GM18517 (cell line): ENCODE data around the gene BOC.

ENCODE experiments used
- ATAC-seq: cut with Tn5 transposase; IDR thresholded peaks from one replicate; pipeline ENCODE4 v1.9.1; 2021; ENCODE audit warnings: mild to moderate bottlenecking, moderate library complexity; ENCODE audit not compliant: unreplicated experiment

The BOC gene

DNA sequence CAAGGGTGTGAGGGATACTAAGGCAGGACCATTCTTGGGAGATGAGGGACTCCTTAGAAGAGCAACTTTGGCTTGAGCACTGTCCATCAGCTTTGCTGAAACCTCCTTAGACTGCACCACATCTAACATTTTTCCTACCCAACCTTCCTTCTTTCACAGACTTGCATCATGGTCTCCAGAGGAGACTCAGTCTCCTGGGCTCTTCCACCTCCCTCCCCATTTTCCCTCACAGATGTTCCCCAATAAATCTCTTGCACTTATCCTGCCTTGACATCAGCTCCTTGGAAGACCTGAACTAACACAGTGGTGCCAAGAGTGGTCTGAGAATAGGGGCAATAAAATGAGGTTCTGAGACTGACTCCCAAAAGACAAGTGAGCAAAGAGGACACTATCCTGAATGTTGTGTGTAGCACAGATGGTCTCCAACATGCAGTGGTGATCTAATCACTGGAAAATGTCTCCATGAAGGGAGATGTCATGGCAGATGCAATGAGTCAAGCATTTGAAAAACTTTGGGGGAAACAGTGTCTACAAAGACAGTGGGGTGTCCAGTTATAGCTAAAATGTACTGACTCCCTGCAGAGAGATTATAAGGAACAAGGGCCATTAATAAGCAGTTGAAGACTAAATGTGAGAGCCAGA lies 26.0 kb upstream of the BOC start:
- no peak for ATAC-seq

DNA sequence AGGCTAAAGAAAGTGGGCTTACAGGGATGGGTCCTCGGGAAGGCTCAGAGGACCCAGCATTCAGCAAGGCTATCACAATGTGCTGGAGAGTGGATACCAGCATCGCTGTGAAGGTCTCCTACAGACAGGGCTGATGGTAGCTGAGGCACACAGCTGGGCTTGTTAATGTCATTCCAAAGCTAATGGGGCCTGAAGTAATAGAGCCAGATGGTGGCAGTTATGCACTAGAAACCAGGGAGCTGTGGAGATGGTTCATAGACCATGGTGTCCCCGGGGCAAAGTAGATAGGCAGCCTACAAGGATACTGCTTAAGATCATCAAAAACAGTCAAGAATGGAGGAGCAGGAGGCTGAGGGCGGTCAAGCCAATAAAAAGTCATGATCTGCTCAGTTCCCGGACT lies 24.8 kb upstream of the BOC start:
- no peak for ATAC-seq

DNA sequence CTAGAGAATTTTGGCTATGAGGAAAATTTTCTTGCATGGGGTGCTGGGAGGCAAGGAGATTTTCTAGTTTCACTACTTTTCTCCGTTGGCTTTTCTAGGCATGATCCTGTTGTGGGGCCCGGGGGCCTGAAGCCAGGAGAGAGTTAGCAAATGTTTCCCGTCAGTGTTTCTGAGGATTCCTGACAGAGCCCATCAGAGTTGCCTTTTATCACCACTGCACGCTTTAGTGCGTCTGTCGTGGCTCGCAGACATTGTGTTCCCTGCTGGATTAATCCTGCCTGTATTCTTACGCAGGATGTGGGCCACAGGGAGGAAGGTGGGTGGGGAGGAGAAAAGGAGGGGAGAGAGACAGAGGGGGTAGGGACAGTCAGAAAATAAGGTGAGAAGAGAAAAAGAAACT lies 18.1 kb upstream of the BOC start:
- ATAC-seq: no peak

DNA sequence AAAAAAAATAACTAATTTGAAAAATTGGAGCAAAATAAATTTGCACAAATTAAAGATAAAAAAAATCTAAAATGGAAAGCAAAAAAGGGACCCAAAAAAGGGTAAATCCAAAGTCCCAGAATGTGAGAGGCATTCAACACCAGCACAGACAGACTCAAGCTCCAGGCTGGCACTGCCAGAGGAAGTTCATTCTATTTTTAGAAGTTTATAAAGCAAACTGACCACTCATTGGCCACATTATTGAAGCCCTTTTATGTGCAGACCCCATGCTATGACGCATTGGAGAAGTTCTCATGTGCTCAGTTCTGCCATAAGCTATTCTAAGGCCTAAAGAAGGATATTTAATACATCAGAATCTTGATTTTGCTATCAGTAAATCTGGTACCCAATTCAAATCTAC lies 17.6 kb upstream of the BOC start:
- no peak for ATAC-seq

DNA sequence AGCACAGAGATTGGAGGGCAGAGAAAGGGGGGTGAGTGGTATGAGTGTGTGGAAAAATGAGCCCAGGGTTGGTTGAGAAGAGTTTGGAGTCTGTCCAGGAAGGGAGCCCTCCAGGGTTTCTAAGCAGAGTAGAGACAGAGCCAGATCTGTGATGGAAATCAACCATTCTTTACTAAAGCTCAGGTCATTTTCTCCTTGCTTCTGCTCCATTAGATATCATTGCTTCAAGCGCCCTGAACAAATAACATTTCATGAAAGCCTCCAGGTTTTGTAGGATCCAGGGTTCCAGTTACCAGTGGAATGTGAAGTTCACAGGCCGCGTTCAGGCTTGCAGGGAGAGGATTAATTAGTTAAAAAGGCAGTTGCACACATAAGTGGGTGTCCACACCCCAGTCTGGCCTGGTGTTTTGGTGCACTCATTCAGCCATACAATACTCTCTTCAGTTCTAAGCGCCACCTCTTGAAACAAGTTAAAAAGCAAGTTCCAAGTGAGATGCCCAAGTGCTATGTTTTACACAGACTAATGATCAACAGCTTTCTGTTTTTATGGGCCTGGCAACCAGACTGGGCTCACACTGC lies 16.4 kb upstream of the BOC start:
- ATAC-seq: no peak

DNA sequence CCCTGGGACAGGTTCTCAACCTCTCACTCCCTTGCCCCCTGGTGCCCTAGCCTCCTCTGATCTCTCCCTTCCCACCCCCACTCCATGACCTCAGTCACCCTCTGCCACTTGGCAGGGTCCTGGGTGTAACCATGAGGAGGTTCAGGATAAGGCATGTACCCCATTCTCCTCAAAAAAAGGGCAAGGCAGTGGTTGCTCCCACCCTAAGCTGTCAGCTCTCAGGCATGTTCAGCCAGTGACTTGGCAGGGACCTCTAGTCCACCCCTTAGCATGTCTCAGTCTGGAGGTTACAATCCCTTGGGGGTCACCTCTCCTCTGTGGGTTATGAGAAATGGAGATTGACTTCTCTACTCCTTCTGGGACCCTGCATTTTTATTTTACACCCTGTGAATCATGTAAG lies 11.0 kb upstream of the BOC start:
- ATAC-seq: no peak

DNA sequence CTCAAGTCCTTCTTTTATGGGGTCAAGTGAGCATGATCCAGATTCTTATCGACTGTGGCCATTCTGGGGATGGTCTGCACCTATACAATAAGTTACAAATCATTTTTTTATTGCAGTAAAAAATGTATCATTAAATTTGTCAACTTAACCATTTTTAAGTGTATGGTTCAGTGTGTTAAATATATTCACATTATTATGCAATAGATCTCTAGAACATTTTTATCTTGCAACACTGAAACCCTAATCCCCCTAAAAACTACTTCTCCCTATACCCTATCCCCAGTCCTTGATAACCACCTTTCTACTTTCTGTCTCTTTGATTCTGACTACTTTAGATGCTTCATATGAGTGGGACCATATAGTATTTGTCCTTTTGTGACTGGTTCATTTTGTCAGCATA lies 10.4 kb upstream of the BOC start:
- no peak for ATAC-seq

DNA sequence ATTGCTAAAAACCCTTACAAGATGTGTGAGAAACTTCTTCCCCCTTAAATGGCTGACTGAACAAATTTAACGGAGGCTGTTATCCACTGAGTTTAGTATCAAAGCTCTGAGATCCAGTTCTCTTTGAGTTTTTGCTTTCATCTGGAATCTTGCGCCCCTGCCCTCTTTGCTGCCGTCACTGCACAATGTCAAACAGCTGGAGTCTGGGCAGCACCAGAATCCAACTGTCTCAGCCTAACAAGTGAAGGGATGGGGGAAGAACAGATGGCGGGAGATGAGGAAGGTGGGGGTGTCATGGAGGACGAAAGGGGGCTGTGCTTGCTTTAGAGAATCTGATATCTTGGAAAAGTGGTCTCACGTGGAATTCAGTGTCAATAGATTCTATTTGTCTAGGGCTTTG lies 7.0 kb upstream of the BOC start:
- ATAC-seq: no peak

DNA sequence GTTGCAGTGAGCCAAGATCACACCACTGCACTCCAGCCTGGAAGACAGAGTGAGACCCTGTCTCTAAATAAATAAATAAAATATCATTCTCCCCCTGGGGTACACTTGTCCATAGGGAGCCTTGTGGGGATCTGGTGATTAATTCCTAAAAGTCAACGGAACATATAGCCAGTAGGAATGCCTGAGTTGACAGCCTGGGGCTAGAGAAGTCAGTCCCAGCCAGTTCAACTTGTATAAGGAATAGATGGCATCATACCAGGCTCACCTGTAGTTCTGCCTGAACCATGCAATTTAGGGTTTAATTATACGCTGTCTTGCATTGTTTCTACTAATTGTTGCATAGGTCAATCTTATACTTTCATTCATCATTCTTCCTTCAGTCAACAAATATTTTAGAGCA lies 5.9 kb upstream of the BOC start:
- no peak for ATAC-seq

DNA sequence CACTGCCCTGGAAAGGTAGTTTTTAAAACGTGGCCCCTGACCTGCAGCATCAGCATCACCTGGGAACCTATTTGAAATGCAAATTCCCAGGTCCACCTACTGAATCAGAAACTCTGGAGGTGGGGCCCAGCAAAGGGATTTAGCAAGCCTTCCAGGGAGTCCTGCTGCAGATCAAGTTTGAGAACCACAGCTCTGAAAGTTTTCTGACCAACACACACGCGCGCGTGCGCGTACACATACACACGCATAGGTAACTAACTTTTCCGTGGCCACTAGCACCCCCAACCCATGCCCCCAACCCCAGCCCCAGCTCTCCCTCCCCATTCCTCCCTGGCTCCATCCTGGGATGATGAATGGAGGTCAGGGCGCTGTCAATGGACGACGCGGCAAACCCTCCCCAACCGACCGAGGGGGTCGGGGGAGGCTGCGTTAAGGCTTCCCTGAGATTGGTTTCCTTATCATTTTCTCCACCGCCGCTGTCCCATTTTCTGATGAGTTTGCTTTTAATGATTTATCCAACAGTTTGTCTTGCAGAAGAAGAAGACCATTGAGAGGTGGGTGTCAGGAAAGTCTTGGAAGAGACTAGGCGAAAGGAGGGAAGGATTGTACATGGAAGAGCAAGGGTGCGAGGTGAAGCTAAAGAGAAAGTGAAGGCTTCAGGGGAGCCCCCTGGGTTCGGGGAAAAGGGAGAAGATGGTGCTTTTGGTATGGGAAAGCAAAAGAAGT lies 590 bp upstream of the BOC start:
- no peak for ATAC-seq

DNA sequence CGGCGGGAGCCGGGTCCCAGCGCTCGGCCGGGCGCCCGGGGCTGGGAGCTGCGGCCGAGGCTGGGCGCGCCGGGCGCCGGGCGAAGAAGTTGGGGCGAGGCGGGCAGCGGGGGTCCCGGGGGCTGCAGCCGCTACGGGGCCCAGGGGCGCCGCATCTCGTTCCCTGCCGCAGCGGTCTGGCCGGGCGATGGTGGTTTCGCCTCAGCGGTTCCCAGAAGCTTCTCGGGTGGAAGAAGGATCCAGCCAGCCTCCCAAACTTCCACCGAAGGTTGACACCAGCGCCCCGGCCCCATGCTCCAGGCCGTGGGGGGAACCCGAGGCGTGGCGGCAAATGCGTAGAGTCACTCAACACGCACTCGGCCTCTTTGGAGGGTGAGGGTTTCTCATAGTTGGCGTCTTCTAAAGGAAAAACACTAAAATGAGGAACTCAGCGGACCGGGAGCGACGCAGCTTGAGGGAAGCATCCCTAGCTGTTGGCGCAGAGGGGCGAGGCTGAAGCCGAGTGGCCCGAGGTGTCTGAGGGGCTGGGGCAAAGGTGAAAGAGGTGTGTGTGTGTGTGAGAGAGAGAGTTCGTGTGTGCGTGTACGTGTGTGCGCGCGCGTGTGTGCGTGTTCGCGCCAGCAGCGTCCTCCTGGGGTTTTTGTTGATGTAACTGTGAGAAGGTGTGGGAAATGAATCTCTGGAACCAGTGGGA lies 940 bp downstream of the BOC start:
- no peak for ATAC-seq

DNA sequence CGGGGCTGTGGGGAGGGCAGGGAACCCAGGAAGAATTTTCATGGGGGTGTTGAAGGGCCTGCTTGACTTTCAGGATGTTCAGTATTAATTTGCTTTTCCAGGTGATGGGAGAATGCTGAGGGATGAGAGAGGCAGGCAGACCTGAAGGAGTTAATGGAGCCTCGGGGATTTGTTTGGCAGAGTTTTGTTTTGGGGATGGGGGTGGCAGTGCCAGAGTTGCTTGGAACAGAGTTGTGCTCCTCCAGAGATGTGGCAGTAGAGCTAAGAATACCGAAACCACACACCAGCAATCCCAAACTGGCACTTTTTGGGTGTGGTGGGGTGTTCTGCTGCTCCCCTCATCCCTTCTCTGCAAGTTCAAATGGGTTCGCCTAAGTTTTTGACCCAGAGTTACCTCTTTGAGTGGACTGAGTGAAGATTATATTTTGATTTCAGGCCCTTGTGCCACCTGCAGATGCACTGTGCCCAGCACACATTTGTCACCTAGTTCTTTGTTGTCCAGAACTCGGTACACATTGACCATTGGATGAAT lies 1.6 kb downstream of the BOC start:
- no peak for ATAC-seq

DNA sequence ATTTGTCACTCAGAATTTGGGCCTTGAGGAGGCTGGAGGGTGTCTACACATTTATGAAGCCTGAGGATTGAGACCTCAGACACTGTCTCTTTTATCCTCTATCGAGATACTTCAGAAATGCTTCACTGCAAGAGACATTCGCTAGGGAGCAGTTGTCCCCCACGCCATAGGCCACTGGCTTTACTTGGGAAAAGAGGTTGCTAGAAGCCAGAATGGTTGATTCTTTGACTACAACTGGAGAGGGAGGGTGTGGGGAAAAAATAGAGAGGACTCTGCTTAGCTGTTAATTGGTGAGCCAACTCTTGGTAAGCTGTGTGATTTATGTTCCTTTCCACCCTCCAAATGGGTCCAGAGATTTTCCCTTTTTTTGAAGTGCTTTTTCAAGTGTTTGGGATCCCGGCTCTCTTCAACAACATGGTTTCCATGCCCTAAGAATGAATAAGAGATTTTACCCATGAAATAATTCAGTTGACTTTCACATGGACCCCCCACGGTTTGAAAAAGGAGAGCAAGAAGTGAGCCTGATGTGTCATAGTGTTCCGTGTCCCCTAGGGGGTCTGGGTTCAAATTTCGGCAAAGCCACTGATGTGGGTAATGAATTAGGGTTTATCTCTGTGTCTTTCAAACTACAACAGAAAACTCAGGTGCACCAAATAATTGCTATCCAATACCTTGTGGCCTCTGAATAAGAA lies 2.7 kb downstream of the BOC start:
- ATAC-seq: no peak

DNA sequence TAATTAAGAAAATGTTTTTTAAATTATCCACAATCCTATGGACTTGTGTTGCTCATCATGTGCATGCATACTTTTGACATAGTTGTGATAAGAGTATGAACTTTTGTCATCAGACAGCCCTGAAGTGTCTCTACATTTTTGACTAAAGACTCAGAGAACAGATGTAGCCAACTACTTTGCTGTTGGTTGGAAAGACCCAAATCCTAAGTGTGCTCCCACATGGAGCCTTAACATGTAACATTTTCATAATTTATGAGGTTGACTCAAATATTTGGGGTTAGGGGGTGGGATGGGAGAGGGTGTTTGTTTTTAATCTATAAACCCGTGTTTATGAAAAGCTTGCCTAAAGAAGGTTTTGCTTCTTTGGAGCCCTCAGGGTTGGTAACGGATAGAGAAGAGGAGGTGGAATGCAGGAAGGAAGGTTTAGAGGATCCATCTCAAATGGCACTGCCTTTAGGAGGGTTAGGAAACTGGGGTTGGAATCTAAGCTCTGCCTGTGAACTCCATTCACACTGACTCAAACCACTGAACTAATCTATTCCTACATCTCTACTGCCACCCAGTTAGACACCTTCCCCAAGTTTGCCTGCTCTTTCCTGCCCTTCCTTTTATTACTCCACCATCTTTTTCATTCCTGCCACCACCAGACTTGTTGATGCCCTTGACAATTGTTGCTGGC lies 3.7 kb downstream of the BOC start:
- no peak for ATAC-seq

DNA sequence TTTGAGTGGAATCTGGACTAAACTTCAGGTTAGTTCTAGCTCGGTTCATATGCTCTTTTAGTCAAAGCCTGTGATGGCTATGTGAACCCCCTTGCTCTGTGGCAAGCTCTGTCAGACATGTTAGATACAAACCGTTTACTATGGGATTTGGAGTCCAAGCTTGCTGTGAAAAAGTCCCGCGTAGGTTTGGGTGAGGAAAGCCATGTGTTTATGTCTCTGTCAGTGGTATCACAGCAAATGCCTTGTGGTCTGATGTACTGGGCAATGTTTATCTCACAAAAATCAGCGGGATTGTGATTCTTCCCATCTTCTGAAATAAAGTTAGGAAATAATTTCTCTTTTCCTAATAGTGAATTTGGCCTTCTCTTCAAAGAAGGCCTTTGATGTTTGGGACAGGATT lies 5.0 kb downstream of the BOC start:
- no peak for ATAC-seq

DNA sequence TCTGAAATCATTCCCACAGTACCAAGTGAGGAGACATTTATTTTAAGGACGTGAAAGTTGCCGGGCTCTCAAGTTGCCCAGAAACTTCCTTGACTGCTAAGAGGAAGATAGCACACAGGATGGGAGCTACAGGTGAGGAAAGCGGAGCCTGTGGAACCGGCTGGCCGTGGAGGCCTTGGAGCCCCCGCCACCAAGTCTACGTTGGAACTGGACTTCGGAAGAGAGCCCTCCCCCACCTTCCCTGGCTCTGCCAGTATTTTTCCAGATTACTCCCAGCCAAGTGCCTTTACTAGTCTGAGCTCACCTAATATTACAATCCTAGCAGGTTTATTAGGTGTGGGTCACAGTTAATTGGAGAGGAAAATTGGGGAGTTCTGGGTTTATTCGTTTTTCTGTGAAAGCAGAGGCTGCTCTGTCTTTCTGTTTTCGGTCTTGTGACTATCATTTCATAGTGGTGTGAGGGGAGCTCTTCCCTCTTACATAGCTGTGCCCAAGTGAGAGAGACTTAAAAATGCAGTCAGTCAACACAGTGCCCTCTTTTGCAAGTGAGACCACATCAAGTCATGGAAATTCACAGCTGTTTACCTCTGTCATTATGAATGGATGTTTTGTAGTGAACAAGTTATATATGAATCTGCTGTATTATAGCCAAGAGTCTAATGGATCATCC lies 6.8 kb downstream of the BOC start:
- no peak for ATAC-seq

DNA sequence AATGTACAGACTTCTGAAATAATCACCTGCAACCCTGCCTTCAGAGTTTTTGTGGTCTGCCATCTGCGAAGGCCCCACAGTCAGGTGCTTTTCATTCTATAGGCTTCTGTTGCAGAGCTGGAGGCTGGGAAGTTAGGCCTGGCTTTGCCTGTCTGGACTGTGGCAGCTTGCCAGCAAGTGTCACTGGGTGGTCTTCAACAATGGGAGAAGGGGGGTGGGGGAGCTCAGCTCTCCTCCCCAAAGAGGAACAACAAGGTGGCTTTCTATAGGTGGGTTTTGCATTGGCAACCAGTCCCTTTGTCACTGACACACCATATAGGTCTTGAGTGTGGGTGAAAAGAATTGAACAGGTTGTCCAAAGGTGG lies 7.3 kb downstream of the BOC start:
- no peak for ATAC-seq

DNA sequence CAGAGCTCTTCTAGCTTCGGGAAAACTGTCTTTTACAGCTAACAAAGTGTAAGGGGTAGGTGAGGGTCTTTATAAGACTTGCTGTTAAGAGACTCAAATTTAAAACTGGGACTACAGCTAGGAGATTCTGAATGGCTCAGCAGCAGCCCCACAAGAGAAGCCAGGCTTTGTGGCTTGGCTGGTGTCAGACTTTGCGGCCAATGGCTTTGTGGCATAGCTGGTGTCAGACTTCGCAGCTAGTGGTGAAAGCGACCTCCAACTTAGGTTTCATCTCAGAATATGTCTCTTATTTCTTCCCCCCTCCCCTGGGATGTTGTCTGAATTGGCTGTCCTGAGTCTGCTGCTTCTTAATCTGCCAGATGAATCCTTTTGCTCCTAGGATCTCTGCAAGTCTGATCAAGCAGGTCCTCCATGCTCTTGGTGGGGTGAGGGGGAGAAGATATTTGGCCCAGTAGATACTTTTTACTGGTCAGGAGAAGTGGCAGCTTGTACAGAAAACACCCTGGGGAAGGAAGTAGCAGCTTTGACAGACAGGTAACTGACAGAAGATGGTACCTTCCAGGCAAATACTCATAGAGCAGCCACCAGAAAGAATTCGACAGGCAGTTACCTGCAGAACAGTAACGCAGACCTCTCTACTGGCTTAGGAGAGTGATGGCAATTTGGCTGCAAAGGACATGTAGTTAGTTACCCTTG lies 8.4 kb downstream of the BOC start:
- ATAC-seq: no peak

DNA sequence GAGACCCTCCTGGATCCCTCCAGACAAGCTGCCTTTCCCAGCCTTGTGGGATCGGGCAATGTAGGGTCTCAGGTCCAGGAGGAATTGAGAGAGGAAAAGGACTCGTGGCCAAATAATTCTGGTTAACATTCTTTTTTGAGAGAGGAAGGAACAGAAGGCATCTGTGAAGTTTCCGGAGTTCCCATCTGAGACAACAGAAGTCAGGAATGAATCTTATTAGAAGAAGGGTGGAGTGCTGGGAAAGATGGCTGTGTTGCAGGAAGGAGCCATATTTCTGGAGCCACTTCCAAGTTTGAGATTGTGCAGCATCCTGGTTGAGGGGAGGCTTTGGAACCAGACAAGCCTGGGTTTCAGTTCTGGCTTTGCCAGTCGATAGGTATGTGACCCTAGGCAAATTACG lies 9.4 kb downstream of the BOC start:
- ATAC-seq: no peak
